WTC11 (cell line): ENCODE results near the gene IGFALS. TPM values are rescaled to one million over a fixed set of nuclear protein-coding genes. Genes with fewer than 3 reads are reported as not detected.

Experiments used
- ATAC-seq: fragments of 200-7000 bp; cut with Tn5 transposase; 2 replicates; pipeline ENCODE4 v1.10.0; 2021; ENCODE audit warnings: mild to moderate bottlenecking, moderate library complexity
- CTCF ChIA-PET: fragments of 300-600 bp; sonication (Branson Sonifier 250); formaldehyde crosslinking; loops from one replicate; lab custom pipeline; 2021; ENCODE audit warnings: antibody characterized with exemption; lab: Charles Lee
- POLR2A ChIA-PET: fragments of 350-600 bp; sonication (Branson Sonifier 250); formaldehyde crosslinking; loops from one replicate; lab custom pipeline; 2021; ENCODE audit warnings: antibody characterized with exemption; lab: Charles Lee
- DNase-seq: peaks from one replicate; pipeline ENCODE4 v3.0.0; 2021; ENCODE audit warnings: low spot score
- H3K27ac Mint-ChIP-seq: 2 replicates; pipeline ENCODE4 v1.8.0; 2021; ENCODE audit warnings: mixed read lengths
- H3K27me3 Mint-ChIP-seq: 2 replicates; pipeline ENCODE4 v1.8.0; 2021; ENCODE audit warnings: low read depth, mild to moderate bottlenecking, moderate library complexity, mixed read lengths
- H3K36me3 Mint-ChIP-seq: 2 replicates; pipeline ENCODE4 v1.8.0; 2021; ENCODE audit warnings: mixed read lengths
- H3K4me1 Mint-ChIP-seq: 2 replicates; pipeline ENCODE4 v1.8.0; 2022; ENCODE audit warnings: mixed read lengths
- H3K4me3 Mint-ChIP-seq: 2 replicates; pipeline ENCODE4 v1.8.0; 2021; ENCODE audit warnings: mild to moderate bottlenecking, moderate library complexity, mixed read lengths
- H3K9me3 Mint-ChIP-seq: 2 replicates; pipeline ENCODE4 v1.8.0; 2021; ENCODE audit warnings: mixed read lengths
- ATF1 ChIP-seq: sonication (generic); formaldehyde crosslinking; IDR thresholded peaks from 2 replicates; pipeline ENCODE4 v1.8.1; 2023; ENCODE audit warnings: mild to moderate bottlenecking, moderate library complexity, missing genetic modification reagents
- CREB1 ChIP-seq: sonication (generic); formaldehyde crosslinking; IDR thresholded peaks from 2 replicates; pipeline ENCODE4 v1.8.0; 2023; ENCODE audit warnings: mild to moderate bottlenecking, missing genetic modification reagents
- ELF4 ChIP-seq: sonication (generic); formaldehyde crosslinking; IDR thresholded peaks from 2 replicates; pipeline ENCODE4 v1.8.1; 2022; ENCODE audit warnings: low read depth, mild to moderate bottlenecking, moderate library complexity, missing genetic modification reagents
- FOXK1 ChIP-seq: sonication (generic); formaldehyde crosslinking; IDR thresholded peaks from 2 replicates; pipeline ENCODE4 v1.8.0; 2022; ENCODE audit warnings: mild to moderate bottlenecking, moderate library complexity, missing genetic modification reagents
- GABPB1 ChIP-seq: sonication (generic); formaldehyde crosslinking; IDR thresholded peaks from 2 replicates; pipeline ENCODE4 v1.8.1; 2023; ENCODE audit warnings: mild to moderate bottlenecking, missing genetic modification reagents
- KAT7 ChIP-seq: sonication (generic); formaldehyde crosslinking; IDR thresholded peaks from 2 replicates; pipeline ENCODE4 v1.8.1; 2023; ENCODE audit warnings: missing genetic modification reagents, mild to moderate bottlenecking, borderline replicate concordance
- MLX ChIP-seq: sonication (generic); formaldehyde crosslinking; IDR thresholded peaks from 2 replicates; pipeline ENCODE4 v1.8.1; 2023; ENCODE audit warnings: mild to moderate bottlenecking, missing genetic modification reagents, moderate library complexity
- MYBL2 ChIP-seq: sonication (generic); formaldehyde crosslinking; IDR thresholded peaks from 2 replicates; pipeline ENCODE4 v1.8.1; 2023; ENCODE audit warnings: mild to moderate bottlenecking, moderate library complexity, missing genetic modification reagents
- OVOL2 ChIP-seq: fragments of 250-450 bp; sonication (Bioruptor Pico); IDR thresholded peaks from 2 replicates; pipeline ENCODE4 v1.9.0; 2021; ENCODE audit warnings: mild to moderate bottlenecking, borderline replicate concordance
- TCF7 ChIP-seq: sonication (generic); formaldehyde crosslinking; IDR thresholded peaks from 2 replicates; pipeline ENCODE4 v1.8.0; 2022; ENCODE audit warnings: mild to moderate bottlenecking, low read depth, missing genetic modification reagents, moderate library complexity
- TEAD4 ChIP-seq: sonication (generic); formaldehyde crosslinking; IDR thresholded peaks from 2 replicates; pipeline ENCODE4 v1.8.0; 2022; ENCODE audit warnings: mild to moderate bottlenecking, missing genetic modification reagents
- ZNF138 ChIP-seq: sonication (generic); formaldehyde crosslinking; conservative IDR thresholded peaks from 2 replicates; pipeline ENCODE4 v1.8.1; 2022; ENCODE audit warnings: mild to moderate bottlenecking, moderate library complexity, missing genetic modification reagents
- ZNF281 ChIP-seq: sonication (generic); formaldehyde crosslinking; IDR thresholded peaks from 2 replicates; pipeline ENCODE4 v1.8.0; 2023; ENCODE audit warnings: mild to moderate bottlenecking, missing genetic modification reagents
- ZNF512 ChIP-seq: sonication (generic); formaldehyde crosslinking; IDR thresholded peaks from 2 replicates; pipeline ENCODE4 v1.8.1; 2022; ENCODE audit warnings: missing genetic modification reagents, borderline replicate concordance
- ZNF671 ChIP-seq: fragments of 250-450 bp; sonication (Bioruptor Pico); IDR thresholded peaks from 2 replicates; pipeline ENCODE4 v1.8.0; 2021; ENCODE audit warnings: mild to moderate bottlenecking
- total RNA-seq: library from RNA; stranded (reverse); gene quantifications from 3 replicates; pipeline ENCODE4 v1.2.3, GENCODE V29; 2021
- TF ChIP-seq, protein P1 (sequence below): fragments of 250-450 bp; sonication (Bioruptor Pico); IDR thresholded peaks from 2 replicates; pipeline ENCODE4 v1.9.0; 2021; ENCODE audit warnings: mild to moderate bottlenecking
- TF ChIP-seq, protein P2 (sequence below): fragments of 250-450 bp; sonication (Bioruptor Pico); conservative IDR thresholded peaks from 2 replicates; pipeline ENCODE4 v1.9.0; 2021; ENCODE audit warnings: mild to moderate bottlenecking
- TF ChIP-seq, protein P3 (sequence below): sonication (generic); formaldehyde crosslinking; IDR thresholded peaks from 2 replicates; pipeline ENCODE4 v1.8.0; 2022; ENCODE audit warnings: missing genetic modification reagents

The IGFALS gene
- total RNA-seq, 1 experiment from 2014 or later, result not detected

DNA sequence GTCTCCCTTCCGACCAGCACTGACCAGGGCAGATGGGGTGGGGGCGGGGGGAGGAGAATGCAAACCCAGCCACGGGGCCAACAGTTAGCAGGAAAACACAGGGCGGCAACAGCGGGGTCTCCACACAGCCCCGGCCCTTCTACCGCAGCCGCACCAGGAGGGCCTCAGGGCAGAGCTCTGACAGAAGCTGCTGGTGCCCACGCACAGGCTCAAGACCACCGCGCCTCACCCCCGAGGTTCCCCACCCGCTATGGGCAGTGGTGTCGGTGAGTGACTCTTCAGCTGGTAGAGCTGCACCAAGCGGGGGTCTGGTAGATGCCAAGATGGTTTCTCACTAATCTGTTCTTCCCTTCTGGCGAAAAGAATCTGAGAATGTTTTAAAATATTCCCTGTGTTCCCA, 17.0 kb upstream of the IGFALS start (continued):
- TF ChIP-seq ZNF281 (CRISPR knock-in tag) (no peak), ELF4 (CRISPR knock-in tag) (no peak), ZNF671 (CRISPR knock-in tag) (no peak), CREB1 (CRISPR knock-in tag) (no peak), ATF1 (no peak), ZNF138 (CRISPR knock-in tag) (no peak)

GRCh38 chr16:1810106-1810505, 16.6 kb upstream of the IGFALS start:
- no peak for DNase-seq
- TF ChIP-seq, protein P1, sequence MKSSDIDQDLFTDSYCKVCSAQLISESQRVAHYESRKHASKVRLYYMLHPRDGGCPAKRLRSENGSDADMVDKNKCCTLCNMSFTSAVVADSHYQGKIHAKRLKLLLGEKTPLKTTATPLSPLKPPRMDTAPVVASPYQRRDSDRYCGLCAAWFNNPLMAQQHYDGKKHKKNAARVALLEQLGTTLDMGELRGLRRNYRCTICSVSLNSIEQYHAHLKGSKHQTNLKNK (CRISPR knock-in tag), result no peak
- TF ChIP-seq, protein P2, sequence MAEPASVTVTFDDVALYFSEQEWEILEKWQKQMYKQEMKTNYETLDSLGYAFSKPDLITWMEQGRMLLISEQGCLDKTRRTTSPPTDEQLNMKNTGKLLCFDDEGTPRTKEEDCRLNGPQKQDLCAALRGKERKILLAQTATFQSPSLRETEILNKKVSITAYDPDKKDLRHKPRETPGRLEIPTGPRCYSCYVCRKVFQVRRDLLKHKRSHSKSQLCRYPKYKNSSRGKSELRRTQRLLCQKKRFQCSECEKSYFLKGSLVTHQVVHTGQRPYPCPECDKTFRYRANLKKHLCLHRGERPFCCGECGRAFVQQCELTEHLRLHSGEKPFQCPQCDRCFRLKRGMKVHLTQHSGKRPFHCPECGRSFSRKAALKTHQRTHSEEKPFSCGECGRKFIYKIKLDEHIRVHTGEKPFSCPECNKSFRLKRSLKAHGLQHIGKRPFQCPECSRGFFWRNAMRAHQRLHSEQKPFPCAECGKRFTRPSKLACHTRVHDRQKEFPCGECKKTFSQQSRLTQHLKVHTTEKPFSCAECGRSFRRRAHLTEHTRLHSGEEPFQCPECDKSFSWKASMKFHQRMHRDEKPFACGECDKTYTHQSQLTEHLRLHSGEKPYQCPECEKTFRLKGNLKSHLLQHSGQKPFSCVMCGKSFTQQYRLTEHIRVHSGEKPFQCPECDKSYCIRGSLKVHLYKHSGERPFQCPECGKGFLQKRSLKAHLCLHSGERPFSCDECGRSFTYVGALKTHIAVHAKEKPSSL, result no peak
- TF ChIP-seq OVOL2 (CRISPR knock-in tag) (no peak), FOXK1 (CRISPR knock-in tag) (no peak), TEAD4 (CRISPR knock-in tag) (no peak), MYBL2 (CRISPR knock-in tag) (no peak), KAT7 (CRISPR knock-in tag) (no peak), TCF7 (CRISPR knock-in tag) (no peak), GABPB1 (CRISPR knock-in tag) (no peak), MLX (CRISPR knock-in tag) (no peak), ZNF512 (CRISPR knock-in tag) (no peak)
- TF ChIP-seq, protein P3, sequence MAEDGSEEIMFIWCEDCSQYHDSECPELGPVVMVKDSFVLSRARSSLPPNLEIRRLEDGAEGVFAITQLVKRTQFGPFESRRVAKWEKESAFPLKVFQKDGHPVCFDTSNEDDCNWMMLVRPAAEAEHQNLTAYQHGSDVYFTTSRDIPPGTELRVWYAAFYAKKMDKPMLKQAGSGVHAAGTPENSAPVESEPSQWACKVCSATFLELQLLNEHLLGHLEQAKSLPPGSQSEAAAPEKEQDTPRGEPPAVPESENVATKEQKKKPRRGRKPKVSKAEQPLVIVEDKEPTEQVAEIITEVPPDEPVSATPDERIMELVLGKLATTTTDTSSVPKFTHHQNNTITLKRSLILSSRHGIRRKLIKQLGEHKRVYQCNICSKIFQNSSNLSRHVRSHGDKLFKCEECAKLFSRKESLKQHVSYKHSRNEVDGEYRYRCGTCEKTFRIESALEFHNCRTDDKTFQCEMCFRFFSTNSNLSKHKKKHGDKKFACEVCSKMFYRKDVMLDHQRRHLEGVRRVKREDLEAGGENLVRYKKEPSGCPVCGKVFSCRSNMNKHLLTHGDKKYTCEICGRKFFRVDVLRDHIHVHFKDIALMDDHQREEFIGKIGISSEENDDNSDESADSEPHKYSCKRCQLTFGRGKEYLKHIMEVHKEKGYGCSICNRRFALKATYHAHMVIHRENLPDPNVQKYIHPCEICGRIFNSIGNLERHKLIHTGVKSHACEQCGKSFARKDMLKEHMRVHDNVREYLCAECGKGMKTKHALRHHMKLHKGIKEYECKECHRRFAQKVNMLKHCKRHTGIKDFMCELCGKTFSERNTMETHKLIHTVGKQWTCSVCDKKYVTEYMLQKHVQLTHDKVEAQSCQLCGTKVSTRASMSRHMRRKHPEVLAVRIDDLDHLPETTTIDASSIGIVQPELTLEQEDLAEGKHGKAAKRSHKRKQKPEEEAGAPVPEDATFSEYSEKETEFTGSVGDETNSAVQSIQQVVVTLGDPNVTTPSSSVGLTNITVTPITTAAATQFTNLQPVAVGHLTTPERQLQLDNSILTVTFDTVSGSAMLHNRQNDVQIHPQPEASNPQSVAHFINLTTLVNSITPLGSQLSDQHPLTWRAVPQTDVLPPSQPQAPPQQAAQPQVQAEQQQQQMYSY (CRISPR knock-in tag), result no peak
- TF ChIP-seq, all 79 proteins: peak for 0
- peaks cover 14% of the 10 kb centered on the region for H3K36me3 Mint-ChIP-seq
- no peak overlapping the region for H3K4me3 Mint-ChIP-seq
- peaks cover 4% of the 10 kb centered on the region; the same call in 1 of the 2 replicates for H3K9me3 Mint-ChIP-seq
- CTCF ChIA-PET, result interaction anchor here (0.9 kb wide), 1 partner anchor 87 kb away, joined by 3 read pairs; no protein-coding TSS in a partner anchor
- no peak for ATAC-seq
- no peak overlapping the region; the same call in 1 of the 2 replicates for H3K27ac Mint-ChIP-seq
- POLR2A ChIA-PET, result no interaction called here
- no peaks in the 10 kb centered on the region; the same call in 1 of the 2 replicates for H3K27me3 Mint-ChIP-seq
- H3K4me1 Mint-ChIP-seq, result no peaks in the 10 kb centered on the region
